ENCODE measurements around the gene CENPE. TPM values are rescaled to one million over a fixed set of nuclear protein-coding genes. Genes with fewer than 3 reads are reported as not detected.

The CENPE gene
- total RNA-seq, 1 experiment from 2014 or later, result 23.5 TPM

DNA sequence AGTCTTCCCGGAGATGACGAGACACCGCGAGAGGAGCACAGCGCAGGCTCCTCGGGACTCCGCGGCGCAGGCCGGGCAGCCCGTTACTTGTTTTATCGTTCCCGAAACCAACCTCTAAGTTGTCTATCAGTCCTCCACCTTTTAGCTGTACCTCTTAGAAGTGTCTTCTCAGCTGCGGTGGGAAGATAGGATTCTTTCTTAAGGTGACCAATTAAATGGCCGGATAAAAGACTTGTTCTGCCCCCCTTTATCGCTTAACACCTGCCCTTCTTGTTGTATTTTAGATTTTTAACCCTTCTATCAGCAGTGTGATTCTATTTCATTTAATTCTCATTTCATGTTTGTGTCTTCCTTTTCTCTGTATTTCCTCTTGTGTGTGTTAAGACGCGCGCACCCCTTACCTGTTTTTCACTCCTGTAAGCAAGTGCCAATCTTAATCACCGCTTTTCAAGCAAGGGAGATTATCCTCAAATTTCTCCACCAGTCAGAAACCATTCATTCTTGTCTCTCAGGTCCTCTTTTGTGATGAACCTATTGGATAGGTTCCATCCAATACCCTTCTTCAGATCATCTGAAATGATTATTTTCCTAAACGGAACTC lies 121.3 kb downstream of the CENPE start, which contains the start of gene SLC9B2:
Gene SLC9B2, minus strand, starts transcription at position 15 of the 601 bp plus-strand sequence. CDS start 9,211 bp downstream, outside the sequence.
- intact Hi-C loops (cut with micrococcal nuclease; ENCODE audit: unreplicated experiment), result no loop called here
- no TSS peak for BruUV-seq (replicated peaks)
- DNase-seq, result no peak
- Mint-ChIP-seq H3K27me3 (ENCODE audit: unreplicated experiment) (peaks cover 24% of the 10 kb centered on the region), H3K4me1 (ENCODE audit: low read depth, unreplicated experiment) (peaks cover 18% of the 10 kb centered on the region), H3K27ac (ENCODE audit: unreplicated experiment) (peak within 1 kb of the TSS; percentile 65), H3K9me3 (ENCODE audit: low read depth, unreplicated experiment) (no peaks in the 10 kb centered on the region), H3K4me3 (ENCODE audit: low read depth, unreplicated experiment) (peak within 1 kb of the TSS; percentile 76), H3K36me3 (ENCODE audit: insufficient read depth, unreplicated experiment) (peaks cover 19% of the 10 kb centered on the region)
- TF ChIP-seq, protein P1, sequence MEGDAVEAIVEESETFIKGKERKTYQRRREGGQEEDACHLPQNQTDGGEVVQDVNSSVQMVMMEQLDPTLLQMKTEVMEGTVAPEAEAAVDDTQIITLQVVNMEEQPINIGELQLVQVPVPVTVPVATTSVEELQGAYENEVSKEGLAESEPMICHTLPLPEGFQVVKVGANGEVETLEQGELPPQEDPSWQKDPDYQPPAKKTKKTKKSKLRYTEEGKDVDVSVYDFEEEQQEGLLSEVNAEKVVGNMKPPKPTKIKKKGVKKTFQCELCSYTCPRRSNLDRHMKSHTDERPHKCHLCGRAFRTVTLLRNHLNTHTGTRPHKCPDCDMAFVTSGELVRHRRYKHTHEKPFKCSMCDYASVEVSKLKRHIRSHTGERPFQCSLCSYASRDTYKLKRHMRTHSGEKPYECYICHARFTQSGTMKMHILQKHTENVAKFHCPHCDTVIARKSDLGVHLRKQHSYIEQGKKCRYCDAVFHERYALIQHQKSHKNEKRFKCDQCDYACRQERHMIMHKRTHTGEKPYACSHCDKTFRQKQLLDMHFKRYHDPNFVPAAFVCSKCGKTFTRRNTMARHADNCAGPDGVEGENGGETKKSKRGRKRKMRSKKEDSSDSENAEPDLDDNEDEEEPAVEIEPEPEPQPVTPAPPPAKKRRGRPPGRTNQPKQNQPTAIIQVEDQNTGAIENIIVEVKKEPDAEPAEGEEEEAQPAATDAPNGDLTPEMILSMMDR (IDR thresholded peaks at IDR 0.05; ENCODE audit: unreplicated experiment), result no peak
- CTCF ChIA-PET, result no interaction called here

DNA sequence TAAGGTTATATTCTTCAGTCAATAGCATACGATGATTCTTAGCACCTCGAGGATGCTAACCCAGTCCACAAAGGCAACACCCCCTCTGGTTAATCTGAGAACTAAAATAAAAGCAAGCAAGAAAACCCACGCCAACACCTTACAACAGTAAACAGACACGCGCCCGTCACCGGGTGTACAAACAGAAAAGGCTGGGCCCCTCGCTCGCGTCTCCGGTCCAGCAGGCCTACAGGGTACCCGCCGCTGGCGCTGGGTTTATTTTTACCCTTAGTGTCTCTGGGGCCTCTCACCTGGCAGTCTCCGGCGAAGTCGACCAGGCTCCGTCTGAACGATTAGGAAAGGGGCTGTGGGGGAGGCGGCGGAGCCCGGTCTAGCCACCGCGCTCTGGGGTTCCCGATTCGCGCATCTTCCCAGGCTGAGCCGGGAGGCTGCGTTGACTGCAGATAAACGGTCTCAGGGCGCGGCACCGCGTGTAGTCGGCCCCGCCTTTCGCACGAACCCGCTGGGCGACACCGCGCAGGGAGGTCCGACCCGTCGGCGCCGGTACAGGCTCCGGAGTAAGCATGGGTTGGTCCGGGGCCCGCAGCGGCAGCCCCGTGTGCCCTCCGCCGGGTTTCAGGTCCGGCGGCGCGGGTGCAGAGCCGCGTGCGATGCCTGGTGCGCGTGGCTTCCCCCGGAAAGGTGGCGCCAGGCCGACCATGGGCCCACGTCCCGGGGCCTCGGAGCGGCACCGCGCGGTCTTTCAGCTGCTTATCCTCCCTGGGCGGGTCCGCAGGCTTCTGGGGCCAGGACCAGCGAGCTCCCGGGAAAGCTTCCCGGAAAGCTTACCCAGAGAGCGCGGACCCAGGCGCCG lies 122.0 kb downstream of the CENPE start:
- DNase-seq, result peak; percentile 21
- Mint-ChIP-seq H3K27ac (ENCODE audit: unreplicated experiment) (no peak overlapping the region), H3K36me3 (ENCODE audit: insufficient read depth, unreplicated experiment) (peaks cover 19% of the 10 kb centered on the region), H3K9me3 (ENCODE audit: low read depth, unreplicated experiment) (no peaks in the 10 kb centered on the region), H3K4me3 (ENCODE audit: low read depth, unreplicated experiment) (peak overlapping the region; percentile 76), H3K4me1 (ENCODE audit: low read depth, unreplicated experiment) (peaks cover 18% of the 10 kb centered on the region), H3K27me3 (ENCODE audit: unreplicated experiment) (peaks cover 24% of the 10 kb centered on the region)
- CTCF ChIA-PET, result no interaction called here
- BruUV-seq (replicated peaks), result no TSS peak
- intact Hi-C loops (cut with micrococcal nuclease; ENCODE audit: unreplicated experiment), result no loop called here
- TF ChIP-seq, protein P1 (IDR thresholded peaks at IDR 0.05; ENCODE audit: unreplicated experiment), result no peak

DNA sequence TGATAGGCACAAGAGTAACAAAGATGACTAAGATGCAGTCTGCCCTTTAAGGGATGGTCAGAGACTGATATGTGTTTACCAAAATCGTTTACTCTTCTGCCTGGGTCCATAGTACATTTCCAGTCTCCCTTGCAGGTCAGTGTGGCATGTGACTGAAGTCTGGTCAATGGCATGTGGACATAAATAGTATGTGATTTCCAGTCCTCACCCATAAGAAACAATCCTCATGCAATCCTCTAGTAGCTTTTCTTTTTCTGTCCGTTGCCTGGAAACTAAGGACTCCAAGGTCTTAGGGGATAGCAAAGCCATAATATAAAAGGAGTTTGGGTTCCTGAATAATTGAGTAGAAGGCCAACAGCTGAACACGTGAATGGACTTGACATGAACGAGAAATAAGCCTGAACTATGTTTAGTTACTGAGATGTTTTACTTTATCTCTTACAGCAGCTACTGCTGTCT lies 122.7 kb downstream of the CENPE start:
- CTCF ChIA-PET, result no interaction called here
- Mint-ChIP-seq H3K9me3 (ENCODE audit: low read depth, unreplicated experiment) (no peaks in the 10 kb centered on the region), H3K27me3 (ENCODE audit: unreplicated experiment) (peaks cover 24% of the 10 kb centered on the region), H3K27ac (ENCODE audit: unreplicated experiment) (no peak overlapping the region), H3K4me1 (ENCODE audit: low read depth, unreplicated experiment) (peaks cover 18% of the 10 kb centered on the region), H3K36me3 (ENCODE audit: insufficient read depth, unreplicated experiment) (peaks cover 19% of the 10 kb centered on the region), H3K4me3 (ENCODE audit: low read depth, unreplicated experiment) (peak overlapping the region; percentile 76)
- DNase-seq, result no peak
- TSS peak; percentile 61 for BruUV-seq (replicated peaks)
- TF ChIP-seq, protein P1 (IDR thresholded peaks at IDR 0.05; ENCODE audit: unreplicated experiment), result no peak
- intact Hi-C loops (cut with micrococcal nuclease; ENCODE audit: unreplicated experiment), result no loop called here

DNA sequence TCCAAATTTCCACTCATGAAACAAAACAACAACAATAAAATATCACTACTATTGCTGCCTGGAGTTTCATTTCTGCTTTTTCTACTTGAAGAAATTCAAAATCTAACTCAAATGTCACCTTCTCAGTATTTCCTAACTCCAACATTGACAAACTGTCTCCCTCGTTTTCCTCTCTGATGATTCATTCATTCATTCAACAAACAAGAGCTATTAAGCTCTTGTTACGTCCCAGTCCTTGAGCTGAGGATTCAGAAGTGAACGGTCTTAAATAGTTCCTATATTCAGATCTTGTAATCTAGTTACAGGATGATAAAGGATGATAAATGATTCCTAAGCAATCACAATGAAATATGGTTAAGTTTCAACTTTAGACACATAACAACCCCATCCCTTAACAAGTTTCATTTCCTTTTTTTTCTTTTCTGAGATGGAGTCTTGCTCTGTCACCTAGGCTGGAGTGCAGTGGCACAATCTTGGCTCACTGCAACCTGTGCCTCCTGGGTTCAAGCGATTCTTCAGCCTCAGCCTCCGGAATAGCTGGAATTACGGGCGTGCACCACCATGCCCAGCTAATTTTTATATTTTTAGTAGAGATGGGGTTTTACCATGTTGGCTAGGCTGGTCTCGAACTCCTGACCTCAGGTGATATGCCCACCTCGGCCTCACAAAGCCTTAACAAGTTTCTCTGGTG lies 123.3 kb downstream of the CENPE start:
- no TSS peak for BruUV-seq (replicated peaks)

More for the DNA sequence above, 123.3 kb downstream of the CENPE start:
- intact Hi-C loops (cut with micrococcal nuclease; ENCODE audit: unreplicated experiment), result no loop called here
- Mint-ChIP-seq H3K4me3 (ENCODE audit: low read depth, unreplicated experiment) (no peak overlapping the region), H3K36me3 (ENCODE audit: insufficient read depth, unreplicated experiment) (peaks cover 19% of the 10 kb centered on the region), H3K4me1 (ENCODE audit: low read depth, unreplicated experiment) (peaks cover 18% of the 10 kb centered on the region), H3K27ac (ENCODE audit: unreplicated experiment) (no peak overlapping the region), H3K27me3 (ENCODE audit: unreplicated experiment) (peaks cover 24% of the 10 kb centered on the region), H3K9me3 (ENCODE audit: low read depth, unreplicated experiment) (no peaks in the 10 kb centered on the region)
- DNase-seq, result no peak
- TF ChIP-seq, protein P1 (IDR thresholded peaks at IDR 0.05; ENCODE audit: unreplicated experiment), result no peak
- CTCF ChIA-PET, result no interaction called here
